GM12878 (cell line): ENCODE data around the gene RBM15B. TPM values are rescaled to one million over a fixed set of nuclear protein-coding genes. Genes with fewer than 3 reads are reported as not detected.

Experiments used
- ATAC-seq: fragments of 200-7000 bp; cut with Tn5 transposase; 3 replicates; pipeline ENCODE4 v1.9.1; 2020; ENCODE audit warnings: mild to moderate bottlenecking, moderate library complexity
- BruUV-seq: library from RNA; stranded (reverse); fragments of 400-500 nt; replicated peaks from 2 replicates; lab custom pipeline; 2021; lab: Mats Ljungman, UMichigan
- CTCF ChIA-PET: fragments of 300-600 bp; sonication (Branson Sonifier 250); formaldehyde crosslinking; extraction: SDS; loops from one replicate; lab custom pipeline; 2021; ENCODE audit warnings: inconsistent platforms; lab: Yijun Ruan, JAX
- POLR2A ChIA-PET: fragments of 350-600 bp; formaldehyde crosslinking; extraction: SDS; loops from one replicate; lab custom pipeline; 2021; ENCODE audit warnings: inconsistent platforms; lab: Charles Lee
- RAD21 ChIA-PET: fragments of 300-600 bp; sonication (Branson Sonifier 250); formaldehyde crosslinking; loops from one replicate; lab custom pipeline; 2023; ENCODE audit warnings: antibody characterized with exemption; ENCODE audit not compliant: unreplicated experiment; lab: Charles Lee
- SMC1A ChIA-PET: fragments of 300-600 bp; sonication (Branson Sonifier 250); formaldehyde crosslinking; loops from one replicate; lab custom pipeline; 2023; ENCODE audit not compliant: unreplicated experiment, uncharacterized antibody; lab: Charles Lee
- DNase-seq: peaks from one replicate; pipeline ENCODE4 v3.0.0-alpha.2; 2011; ENCODE audit warnings: low read depth, low spot score
- FAIRE-seq: peaks from 3 replicates; lab custom pipeline; 2011; peaks lifted over from hg19 to GRCh38; lab: Jason Lieb, UNC
- H2AFZ ChIP-seq: 2 replicates; pipeline ENCODE4 v1.6.0; 2011; ENCODE audit warnings: low read depth, low read length, control low read depth; ENCODE audit not compliant: control insufficient read depth
- H3K27ac ChIP-seq: 2 replicates; pipeline ENCODE4 v1.5.1; 2011; ENCODE audit warnings: control low read depth; ENCODE audit not compliant: control insufficient read depth, insufficient read depth
- H3K27me3 ChIP-seq, 2 experiments: replicated peaks in 1 of 2; 2 replicates each; pipeline versions ENCODE4 v1.6.0 to v1.6.1; 2011; ENCODE audit warnings: low read length in 1 of 2; ENCODE audit not compliant: control insufficient read depth in 2 of 2, insufficient read depth in 2 of 2
- H3K36me3 ChIP-seq, 2 experiments: 2 replicates each; pipeline ENCODE4 v1.5.1; 2011; ENCODE audit warnings: low read length in 1 of 2; ENCODE audit not compliant: control insufficient read depth in 2 of 2, insufficient read depth in 2 of 2
- H3K4me1 ChIP-seq: 2 replicates; pipeline ENCODE4 v1.6.1; 2011; ENCODE audit warnings: mild to moderate bottlenecking, low read length, moderate library complexity, mixed read lengths; ENCODE audit not compliant: control insufficient read depth, insufficient read depth
- H3K4me2 ChIP-seq: 2 replicates; pipeline ENCODE4 v1.6.0; 2011; ENCODE audit warnings: control low read depth; ENCODE audit not compliant: control insufficient read depth, insufficient read depth
- H3K4me3 ChIP-seq: fragments of 200-600 bp; sonication (generic); 2 replicates; pipeline ENCODE4 v1.5.1; 2016
- H3K79me2 ChIP-seq: 2 replicates; pipeline ENCODE4 v1.6.0; 2011; ENCODE audit warnings: low read length; ENCODE audit not compliant: control insufficient read depth, insufficient read depth
- H3K9ac ChIP-seq: 2 replicates; pipeline ENCODE4 v1.8.0; 2011; ENCODE audit warnings: low read length, control low read depth, mixed read lengths; ENCODE audit not compliant: control insufficient read depth, insufficient read depth
- H3K9me3 ChIP-seq: replicated peaks from 3 replicates; pipeline ENCODE4 v1.5.1; 2011; ENCODE audit warnings: mild to moderate bottlenecking, low read length; ENCODE audit not compliant: control insufficient read depth, insufficient read depth
- H4K20me1 ChIP-seq: 2 replicates; pipeline ENCODE4 v1.6.0; 2011; ENCODE audit not compliant: control insufficient read depth, insufficient read depth
- EZH2 ChIP-seq: IDR thresholded peaks from 2 replicates; pipeline ENCODE4 v1.6.1; 2012; ENCODE audit warnings: low read depth, mild to moderate bottlenecking, control low read depth, inconsistent platforms, low read length, borderline replicate concordance; ENCODE audit not compliant: control insufficient read depth
- NFXL1 ChIP-seq: fragments of 450-650 bp; IDR thresholded peaks from 2 replicates; pipeline ENCODE4 v1.6.1; 2017; ENCODE audit warnings: antibody characterized with exemption, mild to moderate bottlenecking, borderline replicate concordance
- POLR2A ChIP-seq: IDR thresholded peaks from 2 replicates; pipeline ENCODE4 v1.6.1; 2011; ENCODE audit warnings: low read depth, mild to moderate bottlenecking, low read length
- POLR2AphosphoS5 ChIP-seq: IDR thresholded peaks from 2 replicates; pipeline ENCODE4 v1.6.1; 2011; ENCODE audit warnings: mild to moderate bottlenecking, low read length, inconsistent platforms
- ZNF622 ChIP-seq: fragments of 450-650 bp; IDR thresholded peaks from 2 replicates; pipeline ENCODE4 v1.6.1; 2017; ENCODE audit warnings: mild to moderate bottlenecking, inconsistent platforms
- ZSCAN29 ChIP-seq: fragments of 450-650 bp; IDR thresholded peaks from 2 replicates; pipeline ENCODE4 v1.6.1; 2017; ENCODE audit warnings: mild to moderate bottlenecking, moderate library complexity
- WGBS: methylation state at CpG from one replicate; pipeline ENCODE4 v1.1.6; 2016; ENCODE audit warnings: low lambda C conversion rate; ENCODE audit not compliant: insufficient replicate concordance, insufficient coverage; ENCODE audit errors: missing lambda C conversion rate; 5-methylcytosine and 5-hydroxymethylcytosine counted together
- in situ Hi-C: fragments of 300-500 bp; cut with MboI; formaldehyde crosslinking; loops from 9 replicates; pipeline ENCODE4 v1.14.3; 2018; ENCODE audit warnings: mixed read lengths
- intact Hi-C: fragments of 100-400 bp; cut with micrococcal nuclease; formaldehyde crosslinking; loops from one replicate; pipeline ENCODE4 v1.14.2; 2022; ENCODE audit not compliant: unreplicated experiment
- polyA plus RNA-seq, 11 experiments: library from polyadenylated mRNA; depleted of rRNA in 4 of 11; unstranded in 6 of 11; stranded (reverse) in 5 of 11; fragments of >200 nt; fragmentation: Nextera tagmentation in 4 of 11; fragmentation: Illumina TruSeq in 1 of 11; extraction: Ambion mirVana in 4 of 11; extraction: Trizol in 1 of 11; gene quantifications; 1 replicate in 1 of 11; 2 replicates in 10 of 11; pipeline versions ENCODE4 v1.2.1 to v1.2.3, GENCODE V29; 2011 to 2016; ENCODE audit warnings: inconsistent platforms in 2 of 11, missing spikeins in 2 of 11, low read depth in 1 of 11
- total RNA-seq, 4 experiments: library from RNA; depleted of rRNA in 3 of 4; stranded (reverse); fragments of >200 nt in 3 of 4; fragmentation: Illumina TruSeq in 1 of 4; extraction: Trizol in 1 of 4; gene quantifications; 2 replicates each; pipeline versions ENCODE4 v1.2.1 to v1.2.3, GENCODE V29; 2013 to 2021

The RBM15B gene
- total and polyA plus RNA-seq, 10 of the 15 experiments (the other 5 are each of a cell fraction or from before 2014, with no cell fraction given), result 2.4 to 34.5 (median 19.1) TPM

DNA sequence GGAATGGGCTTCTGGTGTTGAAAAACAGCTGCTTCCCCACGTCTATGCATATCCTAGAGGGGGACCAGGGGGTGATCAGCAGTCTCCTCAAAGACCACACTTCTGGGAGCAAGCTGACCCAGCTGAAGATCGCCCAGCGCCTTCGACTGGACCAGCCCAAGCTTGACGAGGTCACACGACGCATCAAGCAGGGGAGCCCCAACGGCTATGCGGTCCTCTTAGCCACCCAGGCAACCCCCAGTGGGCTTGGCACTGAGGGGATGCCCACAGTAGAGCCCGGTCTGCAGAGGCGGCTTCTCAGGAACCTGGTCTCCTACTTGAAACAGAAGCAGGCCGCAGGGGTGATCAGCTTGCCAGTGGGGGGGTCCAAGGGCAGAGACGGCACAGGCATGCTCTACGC is 2.5 kb downstream of the RBM15B start:
- Histone ChIP-seq H3K4me3 (no peak overlapping the region), H2AFZ (no peak overlapping the region), H3K9ac (no peak overlapping the region), H3K4me1 (peaks cover 17% of the 10 kb centered on the region), H4K20me1 (peaks cover 11% of the 10 kb centered on the region; the same call in 1 of the 2 replicates), H3K9me3 (no peaks in the 10 kb centered on the region), H3K27ac (no peak overlapping the region), H3K36me3 (peaks cover 18 to 33% of the 10 kb centered on the region in 2 experiments), H3K27me3 (no peaks in the 10 kb centered on the region), H3K79me2 (peaks cover 43% of the 10 kb centered on the region), H3K4me2 (no peak overlapping the region)
- intact Hi-C loops (loop anchor here (5.0 kb wide), 2 partner anchors 104 to 404 kb away; no protein-coding TSS in a partner anchor), in situ Hi-C loops (loop anchor here (10.0 kb wide), 1 partner anchor 1059 kb away; no protein-coding TSS in a partner anchor)
- ATAC-seq (no peak), DNase-seq (no peak), FAIRE-seq (no peak)
- no peak for TF ChIP-seq ZSCAN29
- TF ChIP-seq NFXL1, result no peak
- no peak for TF ChIP-seq ZNF622
- TF ChIP-seq POLR2AphosphoS5, result peak; percentile 49; the same call in 1 of the 2 replicates
- peak; percentile 62 for TF ChIP-seq POLR2A
- 80% methylated on average over 14 of the region's 14 CpGs for WGBS
- ChIA-PET RAD21 (interaction anchor here (0.7 kb wide), 1 partner anchor 108 kb away, joined by 3 read pairs; no protein-coding TSS in a partner anchor), CTCF (interaction anchor here (0.6 to 1.9 kb wide), 3 partner anchors 41 to 629 kb away, joined by 3 to 8 read pairs (median 3); no protein-coding TSS in a partner anchor), POLR2A (interaction anchor here (0.5 kb wide), 1 partner anchor 300 kb away, joined by 8 read pairs; no protein-coding TSS in a partner anchor), SMC1A (no interaction called here)
- no TSS peak for BruUV-seq

GRCh38 chr3:51394541-51394940 is 3.5 kb downstream of the RBM15B start:
- H2AFZ ChIP-seq, result no peak overlapping the region
- SMC1A ChIA-PET, result interaction anchor here (1.0 kb wide), 1 partner anchor 11 kb away, joined by 4 read pairs; no protein-coding TSS in a partner anchor
- POLR2A ChIA-PET, result no interaction called here
- TF ChIP-seq POLR2A, result peak; percentile 72; the same call in 1 of the 2 replicates
- no peak for TF ChIP-seq EZH2
- TF ChIP-seq, all 136 proteins: peak for 1
- DNase-seq (no peak), FAIRE-seq (no peak), ATAC-seq (no peak)
- Histone ChIP-seq H3K4me1 (peaks cover 17% of the 10 kb centered on the region), H3K9me3 (no peaks in the 10 kb centered on the region), H3K79me2 (peaks cover 38% of the 10 kb centered on the region), H3K27me3 (no peaks in the 10 kb centered on the region), H3K4me3 (no peak overlapping the region), H3K27ac (no peak overlapping the region), H4K20me1 (peaks cover 11% of the 10 kb centered on the region; the same call in 1 of the 2 replicates), H3K4me2 (peak overlapping the region; percentile 50; the same call in 1 of the 2 replicates), H3K36me3 (peaks cover 18 to 41% of the 10 kb centered on the region in 2 experiments), H3K9ac (no peak overlapping the region)
- CTCF ChIA-PET, result no interaction called here
- RAD21 ChIA-PET, result no interaction called here
- BruUV-seq, result TSS peak; percentile 49
- 76% methylated on average over 5 of the region's 5 CpGs for WGBS
- intact Hi-C loops (loop anchor here (5.0 kb wide), 2 partner anchors 103 to 403 kb away; no protein-coding TSS in a partner anchor), in situ Hi-C loops (loop anchor here (10.0 kb wide), 1 partner anchor 1060 kb away; no protein-coding TSS in a partner anchor)
